Measurements from ENCODE around the gene SPHK1.

Gene SPHK1

GRCh38 chr17:76407509-76407908, 23.1 kb downstream of the SPHK1 start:
- H3K4me1 Mint-ChIP-seq = peaks cover 13% of the 10 kb centered on the region
- H3K27ac Mint-ChIP-seq = no peak overlapping the region
- DNase-seq = no peak
- no peak overlapping the region for H3K4me3 Mint-ChIP-seq
- no peaks in the 10 kb centered on the region for H3K27me3 Mint-ChIP-seq
- no peaks in the 10 kb centered on the region for H3K9me3 Mint-ChIP-seq
- no peak for ATAC-seq

GRCh38 chr17:76408037-76408849, 23.8 kb downstream of the SPHK1 start:
- H3K4me1 Mint-ChIP-seq = peaks cover 18% of the 10 kb centered on the region
- DNase-seq (peak; percentile 50 to 62), ATAC-seq (peak; percentile 76)
- H3K27me3 Mint-ChIP-seq = no peaks in the 10 kb centered on the region
- no peaks in the 10 kb centered on the region for H3K9me3 Mint-ChIP-seq
- no peak overlapping the region for H3K4me3 Mint-ChIP-seq
- no peak overlapping the region for H3K27ac Mint-ChIP-seq

- H3K9me3 Mint-ChIP-seq = no peaks in the 10 kb centered on the region
- H3K27ac Mint-ChIP-seq = no peak overlapping the region
- no peaks in the 10 kb centered on the region for H3K27me3 Mint-ChIP-seq
- H3K4me1 Mint-ChIP-seq = peaks cover 28% of the 10 kb centered on the region
- ATAC-seq (no peak), DNase-seq (no peak)
- H3K4me3 Mint-ChIP-seq = no peak overlapping the region
Observed at GRCh38 chr17:76410328-76410965, 26.0 kb downstream of the SPHK1 start.

- no peak for ATAC-seq
- no peak for DNase-seq
- H3K4me3 Mint-ChIP-seq = no peak overlapping the region
- no peak overlapping the region for H3K27ac Mint-ChIP-seq
- H3K4me1 Mint-ChIP-seq = peaks cover 28% of the 10 kb centered on the region
- H3K9me3 Mint-ChIP-seq = no peaks in the 10 kb centered on the region
- H3K27me3 Mint-ChIP-seq = no peaks in the 10 kb centered on the region
Observed at GRCh38 chr17:76411247-76411646, 26.8 kb downstream of the SPHK1 start.

- Mint-ChIP-seq H3K4me1 (peaks cover 26% of the 10 kb centered on the region), H3K27ac (no peak overlapping the region), H3K4me3 (no peak overlapping the region), H3K27me3 (no peaks in the 10 kb centered on the region), H3K9me3 (no peaks in the 10 kb centered on the region)
- DNase-seq (no peak), ATAC-seq (no peak)
Observed at GRCh38 chr17:76414334-76415295, 30.2 kb downstream of the SPHK1 start.

GRCh38 chr17:76415786-76416185, 31.4 kb downstream of the SPHK1 start:
- Mint-ChIP-seq H3K27ac (no peak overlapping the region), H3K9me3 (no peaks in the 10 kb centered on the region), H3K4me3 (no peak overlapping the region), H3K27me3 (no peaks in the 10 kb centered on the region), H3K4me1 (peaks cover 38% of the 10 kb centered on the region)
- no peak for ATAC-seq
- DNase-seq = no peak

GRCh38 chr17:76416457-76416856, 32.0 kb downstream of the SPHK1 start:
- H3K4me1 Mint-ChIP-seq = peaks cover 40% of the 10 kb centered on the region

GRCh38 chr17:76416899-76417298, 32.5 kb downstream of the SPHK1 start:
- no peak overlapping the region for H3K4me3 Mint-ChIP-seq
- no peak for DNase-seq
- H3K27me3 Mint-ChIP-seq = no peaks in the 10 kb centered on the region
- peak overlapping the region in 1 of 2 donors; percentile 60 for H3K27ac Mint-ChIP-seq
- ATAC-seq = no peak
- no peaks in the 10 kb centered on the region for H3K9me3 Mint-ChIP-seq
- H3K4me1 Mint-ChIP-seq = peaks cover 40% of the 10 kb centered on the region

More at GRCh38 chr17:76416457-76416856, 32.0 kb downstream of the SPHK1 start:
- DNase-seq = no peak
- no peak overlapping the region for H3K27ac Mint-ChIP-seq
- ATAC-seq = no peak
- H3K9me3 Mint-ChIP-seq = no peaks in the 10 kb centered on the region
- no peak overlapping the region for H3K4me3 Mint-ChIP-seq
- H3K27me3 Mint-ChIP-seq = no peaks in the 10 kb centered on the region

- Mint-ChIP-seq H3K27ac (peak overlapping the region in 1 of 2 donors; percentile 21), H3K27me3 (no peaks in the 10 kb centered on the region), H3K4me3 (no peak overlapping the region), H3K4me1 (peaks cover 44% of the 10 kb centered on the region), H3K9me3 (no peaks in the 10 kb centered on the region)
- ATAC-seq = no peak
- DNase-seq = no peak
Observed at GRCh38 chr17:76417499-76418143, 33.2 kb downstream of the SPHK1 start.

GRCh38 chr17:76419576-76420260, 35.3 kb downstream of the SPHK1 start:
- no peak overlapping the region for H3K4me3 Mint-ChIP-seq
- H3K4me1 Mint-ChIP-seq = peaks cover 39% of the 10 kb centered on the region
- ATAC-seq (no peak), DNase-seq (no peak)
- H3K27ac Mint-ChIP-seq = no peak overlapping the region
- H3K27me3 Mint-ChIP-seq = no peaks in the 10 kb centered on the region
- no peaks in the 10 kb centered on the region for H3K9me3 Mint-ChIP-seq

- no peaks in the 10 kb centered on the region for H3K9me3 Mint-ChIP-seq
- no peaks in the 10 kb centered on the region for H3K27me3 Mint-ChIP-seq
- no peak overlapping the region for H3K4me3 Mint-ChIP-seq
- H3K4me1 Mint-ChIP-seq = peaks cover 34% of the 10 kb centered on the region
- no peak for ATAC-seq
- DNase-seq = no peak
- peak overlapping the region in 1 of 2 donors; percentile 44 for H3K27ac Mint-ChIP-seq
Observed at GRCh38 chr17:76420356-76421043, 36.1 kb downstream of the SPHK1 start.

GRCh38 chr17:76421044-76421407, 36.6 kb downstream of the SPHK1 start:
- Mint-ChIP-seq H3K4me1 (peaks cover 34% of the 10 kb centered on the region), H3K27me3 (no peaks in the 10 kb centered on the region), H3K9me3 (no peaks in the 10 kb centered on the region), H3K4me3 (no peak overlapping the region), H3K27ac (no peak overlapping the region)
- DNase-seq (no peak), ATAC-seq (no peak)

GRCh38 chr17:76422406-76422805, 38.0 kb downstream of the SPHK1 start:
- ATAC-seq (no peak), DNase-seq (no peak)
- H3K27me3 Mint-ChIP-seq = no peaks in the 10 kb centered on the region
- no peaks in the 10 kb centered on the region for H3K9me3 Mint-ChIP-seq
- peaks cover 36% of the 10 kb centered on the region for H3K4me1 Mint-ChIP-seq
- H3K4me3 Mint-ChIP-seq = no peak overlapping the region
- H3K27ac Mint-ChIP-seq = no peak overlapping the region

- H3K4me3 Mint-ChIP-seq = no peak overlapping the region
- peaks cover 36% of the 10 kb centered on the region for H3K4me1 Mint-ChIP-seq
- ATAC-seq = no peak
- H3K27ac Mint-ChIP-seq = no peak overlapping the region
- H3K9me3 Mint-ChIP-seq = no peaks in the 10 kb centered on the region
- no peak for DNase-seq
- no peaks in the 10 kb centered on the region for H3K27me3 Mint-ChIP-seq
Observed at GRCh38 chr17:76422860-76423259, 38.5 kb downstream of the SPHK1 start.
